GM21390 (cell line): Measurements from ENCODE around the gene RTN3.
A peak's percentile ranks its signal among the peaks of the same experiment; 100 is the strongest.
"Not testable (repeated sequence)": the region's sequence is repeated elsewhere in the genome, so short reads cannot be mapped to it uniquely, and the experiment has no call there.

Experiments
- ATAC-seq: cut with Tn5 transposase; IDR thresholded peaks from one replicate; pipeline ENCODE4 v1.9.1; 2021; ENCODE audit not compliant: unreplicated experiment

Gene RTN3

GRCh38 chr11:63767565-63768236 is 86.4 kb downstream of the RTN3 start:
- peak; percentile 29 for ATAC-seq

- peak; percentile 54 for ATAC-seq
Measured at GRCh38 chr11:63768237-63769041, 87.1 kb downstream of the RTN3 start, which contains the start of gene ZFTA. TSS of gene ZFTA (minus strand) at chr11:63768775. CDS start at chr11:63768622, 153 bp downstream.

- ATAC-seq = peak; percentile 33
Measured at GRCh38 chr11:63769042-63769713, 87.9 kb downstream of the RTN3 start.

- no peak for ATAC-seq
Measured at GRCh38 chr11:63769714-63770455, 88.6 kb downstream of the RTN3 start.

- no peak for ATAC-seq
Measured at GRCh38 chr11:63770763-63771162, 89.5 kb downstream of the RTN3 start.

- not testable (repeated sequence) for ATAC-seq
Measured at GRCh38 chr11:63771741-63772318, 90.5 kb downstream of the RTN3 start.

GRCh38 chr11:63775191-63775590 is 93.9 kb downstream of the RTN3 start:
- no peak for ATAC-seq

- no peak for ATAC-seq
Measured at GRCh38 chr11:63779039-63779438, 97.7 kb downstream of the RTN3 start.

- ATAC-seq = no peak
Measured at GRCh38 chr11:63782749-63783148, 101.4 kb downstream of the RTN3 start.

GRCh38 chr11:63783925-63784592 is 102.8 kb downstream of the RTN3 start:
- ATAC-seq = no peak

GRCh38 chr11:63785823-63786222 is 104.5 kb downstream of the RTN3 start:
- ATAC-seq = no peak

- no peak for ATAC-seq
Measured at GRCh38 chr11:63791495-63792167, 110.3 kb downstream of the RTN3 start.

GRCh38 chr11:63793161-63793560 is 111.9 kb downstream of the RTN3 start:
- ATAC-seq = no peak

- no peak for ATAC-seq
Measured at GRCh38 chr11:63795066-63795465, 113.8 kb downstream of the RTN3 start.

- no peak for ATAC-seq
Measured at GRCh38 chr11:63800921-63801320, 119.6 kb downstream of the RTN3 start.

GRCh38 chr11:63802637-63803414 is 121.5 kb downstream of the RTN3 start:
- no peak for ATAC-seq

- no peak for ATAC-seq
Measured at GRCh38 chr11:63804259-63804658, 123.0 kb downstream of the RTN3 start.

- ATAC-seq = no peak
Measured at GRCh38 chr11:63805844-63806415, 124.6 kb downstream of the RTN3 start.
